Activated CD4-positive, CD25-positive, alpha-beta regulatory T cell treated with anti-CD3 and anti-CD28 coated beads, Interleukin-2, amount 50 U/mL, for 16 hours (primary cell): ENCODE measurements around the gene FANCC.
"Not testable (repeated sequence)": the region's sequence is repeated elsewhere in the genome, so short reads cannot be mapped to it uniquely, and the experiment has no call there.

Experiments used
- DNase-seq: peaks from one replicate; pipeline ENCODE4 v3.0.0-alpha.2; 2020; ENCODE audit warnings: low read depth, low spot score

FANCC gene

GRCh38 chr9:95283673-95284072 is 33.8 kb downstream of the FANCC start:
- no peak for DNase-seq

DNA sequence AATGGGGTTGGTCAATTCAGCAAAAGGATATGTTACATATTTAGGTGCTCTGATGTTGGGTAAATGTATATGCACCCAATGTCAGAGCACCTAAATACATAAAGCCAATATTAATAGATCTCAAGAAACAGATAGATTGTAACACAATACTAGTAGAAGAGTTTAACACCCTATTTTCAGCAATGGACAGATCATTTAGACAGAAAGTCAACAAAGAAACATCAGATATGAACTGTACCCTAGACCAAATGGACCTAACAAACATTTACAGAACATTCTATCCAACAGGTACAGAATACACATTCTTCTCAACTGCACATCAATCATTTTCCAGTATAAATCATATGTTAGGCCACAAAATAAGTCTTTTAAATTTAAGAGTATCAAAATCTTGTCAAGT is 35.2 kb downstream of the FANCC start:
- no peak for DNase-seq

- no peak for DNase-seq
Observed at GRCh38 chr9:95280745-95281144, 36.8 kb downstream of the FANCC start.

DNA sequence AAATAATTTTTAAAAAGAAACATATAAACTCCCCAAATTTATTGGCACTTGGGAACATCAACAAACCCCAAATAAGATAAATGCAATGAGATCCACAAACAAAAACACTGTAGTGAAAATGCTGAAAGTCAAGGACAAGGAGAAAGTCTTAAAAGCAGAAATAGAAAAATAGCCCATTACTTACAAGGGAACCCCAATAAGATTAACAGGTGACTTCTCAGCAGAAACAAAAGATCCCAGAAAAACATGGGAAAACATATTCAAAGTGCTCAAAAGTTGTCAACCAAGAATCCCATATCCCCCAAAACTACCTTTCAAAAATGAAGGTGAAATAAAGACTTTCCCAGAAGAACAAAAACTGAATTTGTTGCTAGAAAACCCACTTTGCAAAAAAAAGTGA is 40.0 kb downstream of the FANCC start:
- no peak for DNase-seq

DNA sequence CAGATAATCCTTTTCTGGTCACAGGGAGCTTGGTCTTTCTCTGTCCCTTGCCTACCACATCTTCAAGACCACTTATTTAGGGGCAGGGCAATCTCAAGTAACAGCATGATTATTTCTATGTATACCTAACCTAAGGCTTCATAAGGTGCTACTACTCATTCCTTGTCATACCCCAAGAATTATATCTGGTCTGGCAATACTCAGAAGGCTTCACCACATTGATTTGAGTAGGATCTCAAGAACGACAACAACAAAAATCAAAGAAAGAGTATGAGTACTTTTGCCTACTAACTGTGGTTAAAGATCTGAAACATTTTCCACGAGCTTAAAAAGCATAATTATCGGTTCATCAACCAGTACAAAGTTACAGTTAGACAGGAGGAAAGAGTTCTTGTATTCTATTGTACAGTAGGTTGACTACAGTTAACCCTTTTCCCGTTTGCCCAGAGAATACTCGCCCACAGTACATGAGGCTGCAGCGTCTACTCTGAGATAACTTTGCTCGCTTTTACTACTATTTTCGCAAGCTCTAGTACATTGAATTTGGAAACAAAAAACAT is 41.0 kb downstream of the FANCC start:
- no peak for DNase-seq

DNA sequence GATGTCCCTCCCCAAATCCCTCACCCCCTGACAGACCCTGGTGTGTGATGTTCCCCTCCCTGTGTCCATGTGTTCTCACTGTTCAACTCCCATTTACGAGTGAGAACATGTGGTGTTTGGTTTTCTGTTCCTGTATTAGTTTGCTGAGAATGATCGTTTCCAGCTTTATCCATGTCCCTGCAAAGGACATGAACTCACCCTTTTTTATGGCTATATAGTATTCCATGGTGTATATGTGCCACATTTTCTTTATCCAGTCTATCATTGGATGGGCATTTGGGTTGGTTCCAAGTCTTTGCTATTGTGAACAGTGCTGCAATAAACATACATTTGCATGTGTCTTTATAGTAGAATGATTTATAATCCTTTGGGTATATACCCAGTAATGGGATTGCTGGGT is 43.3 kb downstream of the FANCC start:
- DNase-seq, result not testable (repeated sequence)

GRCh38 chr9:95273369-95274022 is 44.0 kb downstream of the FANCC start:
- DNase-seq, result no peak

- no peak for DNase-seq
Observed at GRCh38 chr9:95272830-95273229, 44.7 kb downstream of the FANCC start.

GRCh38 chr9:95270790-95271189 is 46.7 kb downstream of the FANCC start:
- no peak for DNase-seq

GRCh38 chr9:95269803-95270773 is 47.4 kb downstream of the FANCC start:
- not testable (repeated sequence) for DNase-seq

DNA sequence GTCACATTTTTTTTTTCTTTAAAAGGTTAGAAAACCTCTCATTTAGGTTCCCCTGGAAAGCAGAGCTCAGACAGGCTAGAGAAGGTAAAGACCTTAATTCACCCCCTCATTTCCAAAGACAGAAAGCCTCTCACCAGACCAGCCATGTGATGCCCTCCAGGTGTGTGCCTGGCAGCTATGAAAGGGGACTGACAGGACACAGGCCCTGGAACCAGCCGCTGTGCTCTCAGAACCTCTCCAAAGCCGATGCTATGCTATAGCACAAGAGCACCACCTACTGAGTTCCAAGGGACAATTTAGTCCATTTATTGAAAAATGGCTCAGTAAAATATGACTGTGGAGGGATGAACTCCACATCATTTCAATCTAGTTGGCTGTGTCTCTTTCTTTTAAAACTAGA is 48.8 kb downstream of the FANCC start:
- no peak for DNase-seq

- DNase-seq, result no peak
Observed at GRCh38 chr9:95266649-95267048, 50.9 kb downstream of the FANCC start.

DNA sequence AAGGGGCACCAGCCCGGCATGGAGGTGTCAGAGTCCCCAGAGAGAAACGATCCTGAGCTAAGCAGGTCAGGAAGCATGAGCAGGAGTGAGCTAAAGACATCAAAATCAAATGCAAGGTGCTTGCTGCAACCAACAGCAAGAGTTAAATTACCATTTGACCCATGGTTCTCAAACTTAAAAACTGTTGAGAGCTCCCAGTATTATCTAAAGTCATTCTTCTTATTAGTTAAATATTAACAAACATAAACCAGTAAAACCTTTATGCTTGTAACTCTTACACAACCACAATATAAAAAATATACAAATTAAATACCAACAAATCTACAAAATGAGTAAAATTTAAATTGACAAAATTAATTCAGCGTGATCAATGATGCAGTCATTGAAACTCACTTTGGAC is 51.5 kb downstream of the FANCC start:
- no peak for DNase-seq

DNA sequence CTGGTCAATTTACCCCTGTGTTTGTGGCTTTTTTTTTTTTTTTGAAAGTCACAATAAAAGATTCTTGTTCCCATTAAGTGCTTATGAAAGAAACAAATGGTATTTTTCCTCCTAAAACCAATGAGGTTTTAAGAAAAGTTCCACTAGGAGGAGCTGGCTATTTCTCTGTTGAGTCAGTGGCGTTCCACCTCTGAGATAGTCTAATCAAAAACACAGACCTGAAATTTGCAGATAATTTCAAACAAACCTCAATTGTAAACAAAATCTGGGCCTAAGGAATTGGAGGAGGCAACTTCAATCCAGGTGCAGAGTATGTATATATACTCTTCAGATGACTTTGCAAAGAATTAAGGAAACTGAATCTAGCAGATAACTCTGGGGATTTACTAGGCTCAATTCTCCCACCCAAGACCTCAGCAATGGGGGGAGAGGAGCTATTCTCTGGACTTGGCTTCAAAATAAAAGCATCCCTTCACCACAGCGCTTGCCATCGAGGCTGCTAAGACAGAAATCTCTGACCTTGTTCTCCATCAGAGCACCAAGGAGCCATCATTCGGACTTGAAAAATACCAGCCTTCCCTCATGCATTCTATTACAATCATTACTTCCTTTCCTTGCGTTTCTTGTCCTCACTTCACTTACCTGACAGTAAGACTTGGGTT is 52.4 kb downstream of the FANCC start:
- no peak for DNase-seq

- no peak for DNase-seq
Observed at GRCh38 chr9:95261890-95262289, 55.6 kb downstream of the FANCC start.

DNA sequence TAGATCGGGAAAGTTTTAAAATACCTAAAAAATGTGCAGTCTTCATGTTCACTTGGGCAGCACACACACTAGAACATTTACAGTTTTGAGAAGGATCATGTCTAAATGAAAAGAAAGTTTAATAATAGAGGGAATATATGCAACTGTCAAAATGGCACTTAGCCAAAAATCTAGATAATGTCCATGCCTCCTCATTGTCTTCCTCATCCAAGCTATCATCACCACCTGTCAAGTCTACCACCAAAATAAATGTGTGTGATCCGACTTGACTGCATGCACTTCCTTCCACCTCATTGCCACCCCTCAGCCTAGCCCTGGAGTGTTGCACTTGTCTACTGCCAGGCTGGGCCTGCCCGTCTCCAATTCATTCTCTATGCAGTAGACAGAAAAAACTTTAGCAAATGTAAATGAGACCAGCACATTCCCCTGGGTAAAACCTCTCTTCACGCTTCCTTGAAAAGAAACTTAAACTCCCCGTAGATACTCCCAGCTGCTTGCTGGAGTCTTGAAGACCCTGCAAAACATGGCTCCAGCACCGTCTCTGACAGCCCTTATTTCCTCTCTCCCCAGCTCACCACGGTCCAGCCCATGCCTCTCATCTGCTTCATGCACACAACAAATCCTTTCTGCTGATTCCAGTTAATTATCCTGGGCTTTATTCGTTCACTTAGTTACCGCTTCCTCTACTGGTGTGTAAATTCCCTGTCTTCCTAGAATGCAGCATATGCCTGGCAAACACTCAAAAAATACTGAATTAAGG is 66.9 kb downstream of the FANCC start:
- no peak for DNase-seq

- no peak for DNase-seq
Observed at GRCh38 chr9:95249986-95250385, 67.5 kb downstream of the FANCC start.

- DNase-seq, result no peak
Observed at GRCh38 chr9:95246547-95246946, 71.0 kb downstream of the FANCC start.

- DNase-seq, result no peak
Observed at GRCh38 chr9:95242613-95243012, 74.9 kb downstream of the FANCC start.

DNA sequence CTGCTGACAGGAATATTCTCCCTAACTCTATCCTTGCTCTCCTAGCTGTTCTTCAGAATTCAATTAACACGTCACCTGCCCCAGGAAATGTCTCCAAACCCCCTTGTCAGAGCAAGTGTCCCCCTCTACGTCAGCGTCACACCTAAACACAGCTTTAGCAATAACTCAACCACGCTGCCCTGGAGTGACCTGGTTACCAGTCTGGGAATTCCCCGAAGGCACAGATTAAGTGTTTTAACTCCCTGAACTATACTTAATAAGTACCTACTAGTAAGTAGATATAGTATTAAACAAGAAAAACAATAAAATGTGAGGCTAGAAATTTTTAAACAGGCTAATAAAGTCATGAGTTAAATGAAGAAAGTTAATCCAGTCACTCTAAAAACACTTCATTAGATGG is 78.4 kb downstream of the FANCC start:
- no peak for DNase-seq

DNA sequence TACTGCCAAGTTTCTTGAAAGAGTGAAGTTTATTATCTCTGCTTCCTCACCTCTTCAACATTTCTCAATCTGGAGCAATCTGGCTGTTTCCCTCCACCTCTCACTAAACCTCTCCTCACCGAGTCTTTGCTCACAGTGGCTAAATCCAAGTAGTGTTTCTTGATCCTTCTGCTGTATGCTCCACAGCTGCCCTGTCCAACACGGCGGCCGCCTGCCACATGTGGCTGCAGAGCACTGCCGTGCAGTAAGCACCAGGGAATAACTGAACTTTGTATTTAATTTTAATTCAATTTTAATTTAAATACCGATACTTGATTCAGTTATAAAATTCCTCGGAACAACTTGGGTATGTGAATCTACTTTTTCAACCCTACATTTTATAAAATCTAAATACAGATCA is 80.2 kb downstream of the FANCC start:
- DNase-seq, result no peak
